ENCODE results near the gene CDH20. TPM values are rescaled to one million over a fixed set of nuclear protein-coding genes. Genes with fewer than 3 reads are reported as not detected.

CDH20 gene
- total RNA-seq, 1 experiment from 2014 or later = not detected

GRCh38 chr18:61400716-61401115 is 67.5 kb downstream of the CDH20 start:
- no peaks in the 10 kb centered on the region for H3K36me3 Mint-ChIP-seq (ENCODE audit: insufficient read depth, unreplicated experiment)
- DNase-seq = no peak
- peak overlapping the region; percentile 28 for H3K27ac Mint-ChIP-seq (ENCODE audit: unreplicated experiment)

GRCh38 chr18:61402726-61403125 is 69.5 kb downstream of the CDH20 start:
- no peak for DNase-seq
- CTCF ChIA-PET = no interaction called here
- intact Hi-C loops (cut with micrococcal nuclease; ENCODE audit: unreplicated experiment) = no loop called here
- peaks cover 10% of the 10 kb centered on the region for H3K4me1 Mint-ChIP-seq (ENCODE audit: low read depth, unreplicated experiment)
- no peaks in the 10 kb centered on the region for H3K36me3 Mint-ChIP-seq (ENCODE audit: insufficient read depth, unreplicated experiment)
- H3K27me3 Mint-ChIP-seq (ENCODE audit: unreplicated experiment) = no peaks in the 10 kb centered on the region
- no peak for TF ChIP-seq CTCF (IDR thresholded peaks at IDR 0.05; ENCODE audit: unreplicated experiment)
- no TSS peak for BruUV-seq (replicated peaks)
- no peak overlapping the region for H3K27ac Mint-ChIP-seq (ENCODE audit: unreplicated experiment)
- H3K4me3 Mint-ChIP-seq (ENCODE audit: low read depth, unreplicated experiment) = no peak overlapping the region
- peaks cover 3% of the 10 kb centered on the region for H3K9me3 Mint-ChIP-seq (ENCODE audit: low read depth, unreplicated experiment)

More at GRCh38 chr18:61400716-61401115, 67.5 kb downstream of the CDH20 start:
- Mint-ChIP-seq H3K4me3 (ENCODE audit: low read depth, unreplicated experiment) (peak overlapping the region; percentile 10), H3K9me3 (ENCODE audit: low read depth, unreplicated experiment) (peaks cover 3% of the 10 kb centered on the region), H3K27me3 (ENCODE audit: unreplicated experiment) (no peaks in the 10 kb centered on the region), H3K4me1 (ENCODE audit: low read depth, unreplicated experiment) (peaks cover 10% of the 10 kb centered on the region)
- intact Hi-C loops (cut with micrococcal nuclease; ENCODE audit: unreplicated experiment) = no loop called here
- TF ChIP-seq CTCF (IDR thresholded peaks at IDR 0.05; ENCODE audit: unreplicated experiment) = no peak
- CTCF ChIA-PET = no interaction called here
- BruUV-seq (replicated peaks) = no TSS peak

GRCh38 chr18:61413396-61413795 is 80.2 kb downstream of the CDH20 start:
- intact Hi-C loops (cut with micrococcal nuclease; ENCODE audit: unreplicated experiment) = no loop called here
- no TSS peak for BruUV-seq (replicated peaks)
- Mint-ChIP-seq H3K36me3 (ENCODE audit: insufficient read depth, unreplicated experiment) (no peaks in the 10 kb centered on the region), H3K27me3 (ENCODE audit: unreplicated experiment) (no peaks in the 10 kb centered on the region), H3K4me1 (ENCODE audit: low read depth, unreplicated experiment) (no peaks in the 10 kb centered on the region), H3K27ac (ENCODE audit: unreplicated experiment) (no peak overlapping the region), H3K9me3 (ENCODE audit: low read depth, unreplicated experiment) (no peaks in the 10 kb centered on the region), H3K4me3 (ENCODE audit: low read depth, unreplicated experiment) (no peak overlapping the region)
- DNase-seq = no peak
- TF ChIP-seq CTCF (IDR thresholded peaks at IDR 0.05; ENCODE audit: unreplicated experiment) = no peak
- CTCF ChIA-PET = no interaction called here

- no peak for TF ChIP-seq CTCF (IDR thresholded peaks at IDR 0.05; ENCODE audit: unreplicated experiment)
- Mint-ChIP-seq H3K4me3 (ENCODE audit: low read depth, unreplicated experiment) (no peak overlapping the region), H3K9me3 (ENCODE audit: low read depth, unreplicated experiment) (no peaks in the 10 kb centered on the region), H3K36me3 (ENCODE audit: insufficient read depth, unreplicated experiment) (no peaks in the 10 kb centered on the region), H3K27me3 (ENCODE audit: unreplicated experiment) (no peaks in the 10 kb centered on the region), H3K27ac (ENCODE audit: unreplicated experiment) (no peak overlapping the region), H3K4me1 (ENCODE audit: low read depth, unreplicated experiment) (no peaks in the 10 kb centered on the region)
- BruUV-seq (replicated peaks) = no TSS peak
- intact Hi-C loops (cut with micrococcal nuclease; ENCODE audit: unreplicated experiment) = no loop called here
- CTCF ChIA-PET = no interaction called here
- no peak for DNase-seq
Measured at GRCh38 chr18:61414086-61414485, 80.9 kb downstream of the CDH20 start.

Measured in Calu3 (cell line).